IMR-90 (cell line): ENCODE data around the gene CDC25A. TPM values are rescaled to one million over a fixed set of nuclear protein-coding genes. Genes with fewer than 3 reads are reported as not detected.

ENCODE experiments used
- ATAC-seq: fragments of 200-7000 bp; cut with Tn5 transposase; 2 replicates; pipeline ENCODE4 v1.9.1; 2020; ENCODE audit warnings: low read depth, mild to moderate bottlenecking, moderate library complexity
- BruUV-seq: library from RNA; stranded (reverse); fragments of 400-500 nt; replicated peaks from 2 replicates; lab custom pipeline; 2021; lab: Mats Ljungman, UMichigan
- CTCF ChIA-PET: fragments of 300-600 bp; formaldehyde crosslinking; extraction: SDS; loops from one replicate; lab custom pipeline; 2021; ENCODE audit warnings: antibody characterized with exemption; lab: Yijun Ruan, JAX
- POLR2A ChIA-PET: fragments of 300-600 bp; sonication (Branson Sonifier 250); formaldehyde crosslinking; loops from one replicate; lab custom pipeline; 2022; ENCODE audit warnings: antibody characterized with exemption; ENCODE audit not compliant: unreplicated experiment; lab: Charles Lee
- DNase-seq: peaks from one replicate; pipeline ENCODE4 v3.0.0; 2013
- H2AFZ ChIP-seq: replicated peaks from 2 replicates; pipeline ENCODE3; 2013; ENCODE audit warnings: low read length, mild to moderate bottlenecking; ENCODE audit not compliant: poor library complexity
- H2AK5ac ChIP-seq: 2 replicates; pipeline ENCODE4 v1.6.1; 2013; ENCODE audit warnings: low read depth, low read length, inconsistent platforms
- H2AK9ac ChIP-seq: replicated peaks from 2 replicates; pipeline ENCODE3; 2013; ENCODE audit warnings: mild to moderate bottlenecking, low read depth, low read length, moderate library complexity; ENCODE audit not compliant: poor library complexity
- H2BK120ac ChIP-seq: 2 replicates; pipeline ENCODE4 v1.6.1; 2013; ENCODE audit warnings: low read depth, low read length, inconsistent platforms
- H2BK15ac ChIP-seq: 3 replicates; pipeline ENCODE4 v1.6.1; 2013; ENCODE audit warnings: low read depth, low read length, inconsistent platforms
- H2BK20ac ChIP-seq: 2 replicates; pipeline ENCODE4 v1.6.1; 2013; ENCODE audit warnings: low read depth, mild to moderate bottlenecking, inconsistent platforms, low read length, moderate library complexity
- H2BK5ac ChIP-seq: 2 replicates; pipeline ENCODE4 v1.6.1; 2013; ENCODE audit warnings: mild to moderate bottlenecking, low read depth, low read length, inconsistent platforms; ENCODE audit not compliant: poor library complexity, severe bottlenecking
- H3K14ac ChIP-seq: replicated peaks from 2 replicates; pipeline ENCODE4 v1.6.1; 2013; ENCODE audit warnings: low read depth, low read length, inconsistent platforms
- H3K18ac ChIP-seq: 2 replicates; pipeline ENCODE4 v1.6.1; 2013; ENCODE audit warnings: low read depth, low read length, control low read depth
- H3K23ac ChIP-seq: 2 replicates; pipeline ENCODE4 v1.6.1; 2013; ENCODE audit warnings: low read depth, low read length, inconsistent platforms
- H3K27ac ChIP-seq: 2 replicates; pipeline ENCODE4 v1.5.1; 2013; ENCODE audit warnings: mild to moderate bottlenecking, control low read depth, low read length; ENCODE audit not compliant: insufficient read depth
- H3K27me3 ChIP-seq: 2 replicates; pipeline ENCODE4 v1.6.1; 2013; ENCODE audit warnings: low read length; ENCODE audit not compliant: control insufficient read depth, insufficient read depth
- H3K36me3 ChIP-seq: 2 replicates; pipeline ENCODE4 v1.6.1; 2013; ENCODE audit warnings: low read length, mixed read lengths; ENCODE audit not compliant: control insufficient read depth, insufficient read depth
- H3K4ac ChIP-seq: 2 replicates; pipeline ENCODE4 v1.6.1; 2013; ENCODE audit warnings: low read depth, low read length, inconsistent platforms
- H3K4me1 ChIP-seq: 2 replicates; pipeline ENCODE4 v1.6.1; 2013; ENCODE audit warnings: low read length, mixed read lengths; ENCODE audit not compliant: control insufficient read depth, insufficient read depth
- H3K4me2 ChIP-seq: 2 replicates; pipeline ENCODE4 v1.6.1; 2013; ENCODE audit warnings: low read depth, mild to moderate bottlenecking, control low read depth, low read length, moderate library complexity
- H3K4me3 ChIP-seq: 2 replicates; pipeline ENCODE4 v1.5.1; 2013; ENCODE audit warnings: low read depth, mild to moderate bottlenecking, control low read depth, low read length, moderate library complexity; ENCODE audit not compliant: insufficient read depth
- H3K56ac ChIP-seq: 2 replicates; pipeline ENCODE4 v1.6.1; 2013; ENCODE audit warnings: low read length, inconsistent platforms; ENCODE audit not compliant: insufficient read depth; ENCODE audit errors: extremely low read depth
- H3K79me1 ChIP-seq, 2 experiments: 2 replicates each; pipeline ENCODE4 v1.6.1; 2013; ENCODE audit warnings: low read length in 2 of 2, inconsistent platforms in 1 of 2, low read depth in 1 of 2
- H3K9ac ChIP-seq: 2 replicates; pipeline ENCODE4 v1.6.1; 2013; ENCODE audit warnings: low read depth, low read length, control low read depth
- H3K9me1 ChIP-seq: 2 replicates; pipeline ENCODE4 v1.6.1; 2013; ENCODE audit warnings: low read length, inconsistent platforms; ENCODE audit not compliant: insufficient read depth
- H3K9me3 ChIP-seq: 2 replicates; pipeline ENCODE4 v1.6.1; 2013; ENCODE audit warnings: low read length; ENCODE audit not compliant: control insufficient read depth, insufficient read depth
- H4K20me1 ChIP-seq: 2 replicates; pipeline ENCODE4 v1.6.1; 2013; ENCODE audit warnings: low read length, inconsistent platforms; ENCODE audit not compliant: insufficient read depth
- H4K5ac ChIP-seq: 2 replicates; pipeline ENCODE4 v1.6.1; 2013; ENCODE audit warnings: mild to moderate bottlenecking, low read depth, low read length, control low read depth
- H4K8ac ChIP-seq, 2 experiments: 2 replicates each; pipeline ENCODE4 v1.6.1; 2013; ENCODE audit warnings: low read depth in 2 of 2, low read length in 2 of 2, control low read depth in 1 of 2, inconsistent platforms in 1 of 2
- H4K91ac ChIP-seq: 2 replicates; pipeline ENCODE4 v1.6.1; 2013; ENCODE audit warnings: low read depth, low read length, inconsistent platforms; ENCODE audit not compliant: insufficient read depth
- BHLHE40 ChIP-seq: fragments of 150-350 bp; IDR thresholded peaks from 2 replicates; pipeline ENCODE4 v1.6.1; 2016; ENCODE audit warnings: mild to moderate bottlenecking, low read depth, low read length
- CEBPB ChIP-seq: IDR thresholded peaks from 2 replicates; pipeline ENCODE4 v1.6.1; 2012; ENCODE audit warnings: low read depth, low read length, improper control_type of control experiment
- CHD1 ChIP-seq: IDR thresholded peaks from 2 replicates; pipeline ENCODE4 v1.6.1; 2012; ENCODE audit warnings: low read depth, low read length, improper control_type of control experiment
- FOS ChIP-seq: fragments of 150-350 bp; IDR thresholded peaks from 2 replicates; pipeline ENCODE4 v1.6.1; 2016; ENCODE audit warnings: low read depth, low read length
- MAFK ChIP-seq: IDR thresholded peaks from 2 replicates; pipeline ENCODE4 v1.6.1; 2012; ENCODE audit warnings: low read depth, low read length, improper control_type of control experiment
- MAZ ChIP-seq: IDR thresholded peaks from 2 replicates; pipeline ENCODE4 v1.6.1; 2012; ENCODE audit warnings: low read depth, mild to moderate bottlenecking, low read length, improper control_type of control experiment, moderate library complexity, borderline replicate concordance
- MXI1 ChIP-seq: IDR thresholded peaks from 2 replicates; pipeline ENCODE4 v1.6.1; 2012; ENCODE audit warnings: low read depth, mild to moderate bottlenecking, low read length, moderate library complexity, borderline replicate concordance
- NFE2L2 ChIP-seq: fragments of 150-350 bp; IDR thresholded peaks from 2 replicates; pipeline ENCODE4 v1.6.1; 2016; ENCODE audit warnings: low read depth, mild to moderate bottlenecking, low read length
- POLR2A ChIP-seq: IDR thresholded peaks from 2 replicates; pipeline ENCODE4 v1.6.1; 2012; ENCODE audit warnings: mild to moderate bottlenecking, low read depth, low read length
- RAD21 ChIP-seq: IDR thresholded peaks from 2 replicates; pipeline ENCODE4 v1.6.1; 2012; ENCODE audit warnings: low read length, improper control_type of control experiment
- RCOR1 ChIP-seq: IDR thresholded peaks from 2 replicates; pipeline ENCODE4 v1.6.1; 2012; ENCODE audit warnings: mild to moderate bottlenecking, low read length, improper control_type of control experiment; ENCODE audit not compliant: insufficient replicate concordance
- RFX5 ChIP-seq: IDR thresholded peaks from 2 replicates; pipeline ENCODE4 v1.8.0; 2012; ENCODE audit warnings: low read depth, mild to moderate bottlenecking, low read length, moderate library complexity
- SMC3 ChIP-seq: fragments of 150-350 bp; IDR thresholded peaks from 2 replicates; pipeline ENCODE4 v1.6.1; 2016; ENCODE audit warnings: low read depth, mild to moderate bottlenecking, antibody characterized with exemption, low read length, moderate library complexity
- WGBS, 2 experiments: methylation state at CpG; one replicate each; pipeline versions ENCODE4 v1.1.5 to v1.1.7; 2013; ENCODE audit warnings: missing lambda C conversion rate in 2 of 2; ENCODE audit not compliant: insufficient read length in 1 of 2; ENCODE audit errors: extremely low coverage in 2 of 2; 5-methylcytosine and 5-hydroxymethylcytosine counted together
- dilution Hi-C: fragments of 300-500 bp; cut with HindIII; formaldehyde crosslinking; loops from one replicate; pipeline ENCODE4 v1.14.3; 2018; ENCODE audit warnings: low sequenced_read_pairs; ENCODE audit not compliant: unreplicated experiment
- in situ Hi-C: fragments of 300-500 bp; cut with MboI; formaldehyde crosslinking; loops from 3 replicates; pipeline ENCODE4 v1.14.3; 2019; ENCODE audit warnings: low sequenced_read_pairs, inconsistent platforms, mixed read lengths
- intact Hi-C: fragments of 100-400 bp; cut with micrococcal nuclease; formaldehyde crosslinking; loops from 2 replicates; pipeline ENCODE4 v1.10.0; 2022
- polyA plus RNA-seq, 3 experiments: library from polyadenylated mRNA; depleted of rRNA; stranded (reverse); fragments of >200 nt; gene quantifications; 2 replicates each; pipeline ENCODE4 v1.2.3, GENCODE V29; 2012; ENCODE audit warnings: low replicate concordance in 1 of 3
- total RNA-seq: library from RNA; depleted of rRNA; stranded (reverse); fragments of >200 nt; gene quantifications from 2 replicates; pipeline ENCODE4 v1.2.3, GENCODE V29; 2012
- TF ChIP-seq, protein P1 (sequence below): conservative IDR thresholded peaks from 2 replicates; pipeline ENCODE4 v1.5.1; 2012; ENCODE audit warnings: mild to moderate bottlenecking, low read depth, low read length, improper control_type of control experiment

CDC25A gene
- total and polyA plus RNA-seq, 2 of the 4 experiments (the other 2 are of a cell fraction): 4.2 to 10.6 TPM

DNA sequence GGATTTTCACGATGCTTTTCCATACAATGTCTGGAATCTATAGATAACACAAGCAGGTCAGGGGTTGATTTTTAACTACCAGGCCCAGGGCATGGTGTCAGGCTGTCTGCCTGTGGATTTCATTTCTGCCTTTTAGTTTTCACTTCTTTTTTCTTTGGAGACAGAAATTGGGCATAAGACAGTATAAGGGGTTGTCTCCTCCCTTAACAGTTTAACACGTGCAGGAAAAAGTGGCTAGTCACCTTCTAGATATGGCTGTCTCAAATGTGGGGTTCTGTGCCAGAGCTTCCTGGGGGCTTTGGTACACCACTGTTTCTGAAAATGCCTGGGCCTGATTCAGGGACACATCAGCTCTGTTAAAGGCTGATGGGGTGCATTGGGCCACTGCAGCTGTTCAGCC, 45.3 kb upstream of the CDC25A start:
- CTCF ChIA-PET: no interaction called here
- intact Hi-C loops: no loop called here
- no peak overlapping the region for H3K4me3 ChIP-seq

More for the DNA sequence above, 45.3 kb upstream of the CDC25A start:
- WGBS, 2 experiments: no CpG with 5 or more reads among the region's 2 CpGs
- no peaks in the 10 kb centered on the region for H3K4me1 ChIP-seq
- no peak overlapping the region for H2BK120ac ChIP-seq
- no peak overlapping the region for H2BK5ac ChIP-seq
- H4K8ac ChIP-seq: peak overlapping the region in 1 of 2 experiments; percentile 27; a peak in 2 of 4 replicates
- H2BK20ac ChIP-seq: no peak overlapping the region
- no peak overlapping the region for H3K23ac ChIP-seq
- in situ Hi-C loops (no loop called here), dilution Hi-C loops (no loop called here)
- H3K4me2 ChIP-seq: no peak overlapping the region
- H4K5ac ChIP-seq: no peak overlapping the region
- H3K79me1 ChIP-seq: no peaks in the 10 kb centered on the region
- no peak for TF ChIP-seq FOS
- no peak for TF ChIP-seq CHD1
- TF ChIP-seq, protein P1, sequence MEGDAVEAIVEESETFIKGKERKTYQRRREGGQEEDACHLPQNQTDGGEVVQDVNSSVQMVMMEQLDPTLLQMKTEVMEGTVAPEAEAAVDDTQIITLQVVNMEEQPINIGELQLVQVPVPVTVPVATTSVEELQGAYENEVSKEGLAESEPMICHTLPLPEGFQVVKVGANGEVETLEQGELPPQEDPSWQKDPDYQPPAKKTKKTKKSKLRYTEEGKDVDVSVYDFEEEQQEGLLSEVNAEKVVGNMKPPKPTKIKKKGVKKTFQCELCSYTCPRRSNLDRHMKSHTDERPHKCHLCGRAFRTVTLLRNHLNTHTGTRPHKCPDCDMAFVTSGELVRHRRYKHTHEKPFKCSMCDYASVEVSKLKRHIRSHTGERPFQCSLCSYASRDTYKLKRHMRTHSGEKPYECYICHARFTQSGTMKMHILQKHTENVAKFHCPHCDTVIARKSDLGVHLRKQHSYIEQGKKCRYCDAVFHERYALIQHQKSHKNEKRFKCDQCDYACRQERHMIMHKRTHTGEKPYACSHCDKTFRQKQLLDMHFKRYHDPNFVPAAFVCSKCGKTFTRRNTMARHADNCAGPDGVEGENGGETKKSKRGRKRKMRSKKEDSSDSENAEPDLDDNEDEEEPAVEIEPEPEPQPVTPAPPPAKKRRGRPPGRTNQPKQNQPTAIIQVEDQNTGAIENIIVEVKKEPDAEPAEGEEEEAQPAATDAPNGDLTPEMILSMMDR: no peak
- TF ChIP-seq RAD21: no peak
- TF ChIP-seq BHLHE40: no peak
- TF ChIP-seq MXI1: no peak
- no peak for TF ChIP-seq RCOR1
- no peak for TF ChIP-seq NFE2L2
- no peak for TF ChIP-seq RFX5
- TF ChIP-seq MAFK: no peak
- no peak for TF ChIP-seq POLR2A
- no peak for TF ChIP-seq CEBPB
- no peak for TF ChIP-seq SMC3
- TF ChIP-seq MAZ: no peak
- no peak overlapping the region for H2AK5ac ChIP-seq
- no peak overlapping the region for H2AFZ ChIP-seq
- no peak overlapping the region for H3K27ac ChIP-seq
- POLR2A ChIA-PET: no interaction called here
- no peak overlapping the region for H4K91ac ChIP-seq
- DNase-seq (no peak), ATAC-seq (no peak)
- H3K27me3 ChIP-seq: no peaks in the 10 kb centered on the region; the same call in 1 of the 2 replicates
- BruUV-seq: no TSS peak
- H2BK15ac ChIP-seq: no peak overlapping the region
- H3K36me3 ChIP-seq: no peaks in the 10 kb centered on the region
- H3K9ac ChIP-seq: no peak overlapping the region
- H3K9me1 ChIP-seq: no peaks in the 10 kb centered on the region
- H3K56ac ChIP-seq: no peak overlapping the region
- H2AK9ac ChIP-seq: no peak overlapping the region
- H3K9me3 ChIP-seq: no peaks in the 10 kb centered on the region
- no peak overlapping the region for H3K14ac ChIP-seq
- no peaks in the 10 kb centered on the region for H4K20me1 ChIP-seq
- no peak overlapping the region for H3K4ac ChIP-seq
- H3K18ac ChIP-seq: no peak overlapping the region
